GM21717 (cell line): ENCODE data around the gene DNAJC13.
"Not testable (repeated sequence)": the region's sequence is repeated elsewhere in the genome, so short reads cannot be mapped to it uniquely, and the experiment has no call there.

Experiments
- ATAC-seq: cut with Tn5 transposase; IDR thresholded peaks from one replicate; pipeline ENCODE4 v1.9.1; 2021; ENCODE audit warnings: mild to moderate bottlenecking, moderate library complexity; ENCODE audit not compliant: unreplicated experiment

Gene DNAJC13

DNA sequence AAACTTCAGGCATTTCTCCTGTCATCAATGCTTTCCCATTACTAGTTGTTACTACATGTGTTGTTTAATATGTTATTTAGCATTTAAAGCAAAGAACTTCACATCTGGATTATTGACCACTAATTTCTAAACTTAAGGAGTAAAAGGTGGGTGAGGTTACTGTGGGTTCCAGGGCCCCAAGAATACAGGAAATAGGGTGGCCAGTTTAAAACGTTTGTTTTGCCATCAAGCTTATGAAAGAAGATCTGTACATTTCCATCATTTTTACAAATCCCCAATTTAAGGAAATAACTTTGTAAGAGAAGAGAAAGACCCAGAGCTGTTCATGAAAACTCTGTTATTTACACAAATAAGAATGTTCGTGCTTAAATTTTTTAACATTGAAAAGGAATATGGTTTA, 125.3 kb downstream of the DNAJC13 start:
- ATAC-seq = no peak

GRCh38 chr3:132543011-132543739, 125.9 kb downstream of the DNAJC13 start:
- ATAC-seq = no peak

DNA sequence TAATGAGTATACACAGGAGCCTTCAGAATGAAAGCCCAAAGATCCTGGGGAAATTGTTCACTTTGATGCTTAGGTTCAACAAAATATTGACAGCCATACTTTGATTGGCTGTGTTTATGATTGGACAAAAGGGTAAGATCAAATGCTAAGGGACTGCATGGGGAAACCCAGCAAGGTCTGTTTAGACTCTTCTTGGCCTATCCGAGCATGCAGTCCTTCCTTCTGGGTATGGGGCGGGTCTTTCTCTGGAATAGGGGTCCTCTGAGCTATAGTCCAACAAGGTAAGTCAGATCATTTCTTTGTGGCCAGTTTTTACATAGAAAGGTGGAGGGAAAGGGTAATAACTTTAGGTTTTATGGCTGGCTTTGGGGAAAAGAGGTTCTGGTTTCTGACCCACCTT, 126.8 kb downstream of the DNAJC13 start:
- ATAC-seq = no peak

GRCh38 chr3:132545471-132545870, 128.2 kb downstream of the DNAJC13 start:
- ATAC-seq = no peak

DNA sequence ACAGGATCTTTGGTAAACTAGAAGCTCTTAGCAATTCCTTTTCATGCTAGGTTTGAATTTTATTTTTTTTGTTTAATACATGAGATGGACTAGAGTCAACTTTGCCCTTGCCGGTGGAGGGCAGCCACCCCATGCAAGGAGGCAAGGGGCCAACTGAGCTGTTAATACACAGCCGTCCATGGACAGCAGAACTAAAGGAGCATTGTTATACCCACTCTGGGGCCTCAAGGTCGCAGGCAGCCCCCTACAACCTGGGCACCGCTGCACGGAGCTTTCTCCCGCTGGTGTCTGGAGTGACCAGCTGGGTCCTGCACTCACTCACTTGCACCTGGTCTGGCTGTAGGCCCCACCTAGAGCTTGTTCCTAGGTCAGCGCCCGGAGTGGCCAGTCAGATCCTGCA, 131.9 kb downstream of the DNAJC13 start:
- no peak for ATAC-seq

- peak; percentile 76 for ATAC-seq
Measured at GRCh38 chr3:132549890-132550578, 132.7 kb downstream of the DNAJC13 start.

- ATAC-seq = peak; percentile 11
Measured at GRCh38 chr3:132550579-132551305, 133.4 kb downstream of the DNAJC13 start.

DNA sequence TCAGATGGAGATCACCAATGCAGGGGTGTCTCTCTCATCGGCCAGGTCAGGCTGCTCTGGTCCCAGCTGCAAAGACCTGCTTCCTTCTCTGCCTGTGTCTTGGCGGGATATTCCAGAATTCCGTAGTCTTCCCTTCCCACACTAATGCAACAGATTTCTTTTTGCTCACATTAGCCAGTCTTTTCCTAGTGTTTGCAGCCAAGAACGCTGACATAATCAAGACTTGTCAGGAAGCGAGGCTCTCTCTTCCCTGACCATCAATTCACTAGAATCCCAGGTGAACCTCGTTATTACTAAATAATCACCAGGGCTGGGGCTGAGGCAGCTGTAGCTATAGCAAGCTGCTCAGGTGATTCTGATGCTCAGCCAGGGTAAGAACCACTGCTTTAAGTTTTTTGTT, 136.5 kb downstream of the DNAJC13 start:
- no peak for ATAC-seq

DNA sequence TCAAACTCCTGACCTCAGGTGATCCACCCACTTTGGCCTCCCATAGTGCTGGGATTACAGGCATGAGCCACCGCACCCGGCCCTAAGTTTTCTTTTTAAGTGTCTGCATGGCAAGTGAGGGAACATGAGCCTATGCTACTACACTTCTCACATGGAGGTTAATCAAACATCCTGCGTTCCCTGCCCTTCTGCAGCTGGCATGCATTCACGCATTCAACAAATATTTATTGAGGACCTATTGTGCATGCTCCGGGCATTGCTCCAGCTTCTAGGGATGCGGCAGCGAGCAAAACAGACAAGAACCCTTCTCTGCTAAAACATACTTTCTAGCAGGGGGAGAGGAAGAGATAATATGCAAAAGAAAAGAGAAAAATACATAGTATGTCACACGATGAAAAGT, 137.1 kb downstream of the DNAJC13 start:
- no peak for ATAC-seq

DNA sequence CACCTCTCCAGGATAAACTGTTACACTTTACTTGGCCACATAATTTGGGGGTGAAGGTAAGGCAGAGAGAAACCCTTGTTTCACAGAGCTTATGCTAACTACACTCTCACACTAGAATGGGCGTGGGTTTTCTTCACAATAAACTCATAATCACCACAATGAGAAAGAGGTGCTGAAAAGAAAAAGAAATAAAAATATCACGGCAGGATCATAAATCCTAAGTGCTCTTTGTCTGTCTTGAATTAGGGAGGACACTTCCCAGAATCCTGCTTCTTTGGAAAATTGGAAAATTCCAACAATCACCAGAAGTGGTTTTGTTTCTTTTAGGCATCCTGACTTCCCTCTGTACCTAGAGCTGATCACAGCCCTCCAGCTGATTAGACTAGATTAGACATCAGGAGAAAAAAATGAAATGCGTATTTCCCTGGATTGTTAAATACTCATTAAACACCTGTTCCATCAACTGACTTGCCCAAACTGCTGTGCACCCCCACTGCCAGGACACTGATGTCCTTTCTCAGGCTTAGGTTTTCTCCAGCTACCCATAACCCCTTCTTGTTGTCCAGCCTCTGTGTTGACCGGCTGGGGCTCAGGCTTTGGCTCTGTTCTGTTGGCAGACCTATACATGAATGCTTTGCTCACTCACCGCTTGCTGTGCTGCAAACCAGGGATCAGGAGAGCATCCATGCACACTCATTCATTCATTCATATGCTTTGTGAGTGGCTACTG, 138.2 kb downstream of the DNAJC13 start:
- no peak for ATAC-seq

GRCh38 chr3:132556036-132556386, 138.7 kb downstream of the DNAJC13 start:
- ATAC-seq = not testable (repeated sequence)

DNA sequence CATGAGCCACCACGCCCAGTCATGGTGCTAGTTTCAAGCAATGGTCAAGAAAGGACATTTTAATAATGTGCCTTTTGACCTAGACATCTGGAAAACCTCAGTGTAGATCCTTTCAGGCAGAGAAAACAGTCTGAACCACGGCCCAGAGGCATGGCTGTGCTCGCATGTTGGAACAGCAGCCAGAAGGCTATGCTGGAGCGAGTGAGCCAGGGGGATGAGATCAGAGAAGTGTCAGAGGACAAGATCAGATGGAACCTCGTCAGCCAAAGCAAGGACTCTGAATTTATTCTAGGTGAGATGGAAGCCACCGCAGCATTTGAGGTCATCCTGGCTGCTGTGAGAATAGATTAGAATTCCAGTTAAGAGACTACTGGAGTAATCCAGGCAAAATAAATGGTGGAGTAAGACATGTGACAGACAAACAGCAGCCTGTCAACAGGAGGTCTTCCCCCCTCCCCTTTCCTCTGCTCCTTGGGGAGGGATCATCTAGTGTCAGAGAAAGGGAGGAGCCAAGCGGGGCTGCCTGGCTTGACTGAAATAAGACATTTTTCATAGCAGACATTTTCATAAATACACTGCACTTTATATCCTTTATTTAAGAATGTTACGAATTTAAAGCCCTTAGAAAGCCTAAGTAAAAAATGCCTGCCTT, 139.3 kb downstream of the DNAJC13 start:
- no peak for ATAC-seq

- no peak for ATAC-seq
Measured at GRCh38 chr3:132561003-132561402, 143.7 kb downstream of the DNAJC13 start.

DNA sequence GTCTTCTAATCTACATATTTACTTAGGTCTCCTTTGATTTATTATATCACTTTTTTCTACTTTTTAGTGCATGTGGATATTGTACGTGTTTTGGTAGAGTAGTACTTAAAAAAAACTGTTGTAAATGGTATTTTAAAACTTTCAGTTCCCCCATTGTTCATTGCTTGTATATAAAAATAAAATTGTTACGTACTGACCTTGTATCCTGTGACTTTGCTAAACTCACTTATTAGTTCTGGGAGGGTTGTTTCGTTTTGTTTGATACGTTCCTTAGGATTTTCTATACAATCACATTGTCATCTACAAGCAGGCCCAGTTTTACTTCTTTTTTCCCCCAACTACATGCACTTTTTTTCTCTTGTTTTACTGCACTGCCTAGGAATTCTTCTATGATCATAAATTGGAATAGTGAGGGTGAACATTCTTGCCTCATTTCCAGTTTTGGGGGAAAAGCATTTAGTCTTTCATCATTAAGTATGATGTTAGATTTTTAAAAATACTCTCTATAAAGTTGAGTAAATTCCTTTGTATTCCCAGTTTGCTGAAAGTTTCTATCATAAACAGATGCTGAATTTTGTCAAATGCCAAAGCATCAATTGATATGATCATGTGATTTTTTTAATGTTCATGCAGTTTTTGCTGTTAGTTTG, 146.2 kb downstream of the DNAJC13 start:
- ATAC-seq = no peak

DNA sequence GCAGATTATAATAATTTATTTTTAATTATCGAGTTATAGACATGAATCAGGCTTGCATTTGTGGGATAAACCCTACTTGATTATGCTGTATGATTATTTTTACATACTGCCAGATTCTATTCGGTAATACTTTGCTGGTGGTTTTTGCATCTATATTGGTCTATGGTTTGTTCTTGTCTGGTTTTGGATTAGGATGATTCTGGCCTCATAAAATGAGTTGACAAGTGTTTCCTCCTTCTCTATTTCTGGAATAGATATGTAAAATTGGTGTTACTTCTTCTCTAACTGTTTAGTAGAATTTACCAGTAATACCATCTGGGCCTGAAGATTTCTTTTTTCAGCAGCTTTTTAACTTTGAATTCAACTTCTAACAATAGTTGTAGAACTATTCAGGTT, 146.8 kb downstream of the DNAJC13 start:
- no peak for ATAC-seq

DNA sequence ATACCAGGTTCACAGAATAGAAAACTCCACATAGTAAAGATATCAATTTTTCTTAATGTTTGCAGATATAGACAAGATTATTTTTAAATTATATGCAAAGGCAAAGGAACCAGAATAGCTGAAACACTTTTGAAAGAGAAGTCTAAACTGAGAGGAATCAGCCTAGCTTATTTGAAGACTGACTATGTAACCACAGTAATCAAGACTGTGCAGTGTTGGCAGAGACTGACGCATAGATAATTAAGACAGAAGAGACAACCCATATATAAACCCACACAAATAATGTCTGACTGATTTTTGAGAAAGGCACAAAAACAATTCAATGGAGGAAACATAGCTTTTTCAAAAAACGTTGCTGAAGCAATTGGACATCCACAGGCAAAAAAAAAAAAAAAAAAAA, 151.1 kb downstream of the DNAJC13 start:
- ATAC-seq = no peak

DNA sequence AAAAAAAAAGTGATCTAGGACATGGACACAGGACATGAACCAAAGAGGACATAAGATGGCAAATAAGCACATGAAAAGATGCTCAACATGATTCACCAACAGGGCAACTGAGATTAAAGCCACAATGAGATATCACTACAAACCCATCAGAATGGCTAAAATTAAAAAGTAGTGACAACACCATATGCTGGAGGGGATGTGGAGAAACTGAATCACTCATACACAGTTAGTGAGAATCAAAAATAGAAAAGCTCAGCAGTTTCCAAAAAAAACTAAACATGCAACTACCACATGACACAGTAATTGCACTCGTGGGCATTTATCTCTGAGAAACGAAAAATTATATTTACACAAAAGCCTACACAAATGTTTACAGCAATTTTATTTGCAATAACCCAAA, 151.9 kb downstream of the DNAJC13 start:
- no peak for ATAC-seq

- no peak for ATAC-seq
Measured at GRCh38 chr3:132569580-132569979, 152.3 kb downstream of the DNAJC13 start.

DNA sequence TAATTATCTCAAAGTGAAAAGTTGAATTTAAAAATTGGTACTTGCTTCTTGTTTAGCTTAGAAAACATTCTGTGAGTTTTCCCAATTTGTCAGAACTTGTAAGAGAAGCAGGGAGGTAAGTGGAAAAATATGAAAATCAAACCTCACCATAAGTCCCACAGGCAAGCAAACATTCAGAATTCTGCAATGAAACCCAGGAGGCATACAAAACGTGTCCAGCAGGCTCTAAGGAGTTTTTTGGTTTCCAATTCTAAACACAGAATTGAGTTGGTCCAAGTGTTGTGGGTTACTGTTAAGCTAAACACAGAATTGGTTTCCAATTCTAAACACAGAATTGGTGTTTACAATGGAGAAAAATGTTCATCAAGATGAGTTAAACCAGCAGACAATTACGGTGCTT, 152.7 kb downstream of the DNAJC13 start:
- no peak for ATAC-seq

GRCh38 chr3:132573797-132574211, 156.5 kb downstream of the DNAJC13 start:
- ATAC-seq = no peak
